Panc1 (cell line): ENCODE data around the gene CD151.

Experiments
- CTCF ChIP-seq: fragments of 450-650 bp; IDR thresholded peaks from 2 replicates; pipeline ENCODE4 v1.5.1; 2017; ENCODE audit warnings: mild to moderate bottlenecking
- POLR2AphosphoS5 ChIP-seq: IDR thresholded peaks from 2 replicates; pipeline ENCODE4 v1.6.1; 2012; ENCODE audit warnings: mild to moderate bottlenecking, low read depth, low read length, moderate library complexity
- REST ChIP-seq, 2 experiments: IDR thresholded peaks; 2 replicates each; pipeline ENCODE4 v1.6.1; 2011 to 2012; ENCODE audit warnings: low read depth in 2 of 2, control low read depth in 1 of 2, low read length in 1 of 2, mild to moderate bottlenecking in 1 of 2, moderate library complexity in 1 of 2; ENCODE audit not compliant: insufficient read depth in 1 of 2
- SIN3A ChIP-seq: IDR thresholded peaks from 2 replicates; pipeline ENCODE4 v1.6.1; 2012; ENCODE audit warnings: low read depth, mild to moderate bottlenecking, low read length, moderate library complexity, borderline replicate concordance; ENCODE audit not compliant: insufficient read depth
- TCF7L2 ChIP-seq: IDR thresholded peaks from 2 replicates; pipeline ENCODE4 v1.6.1; 2011; ENCODE audit warnings: mild to moderate bottlenecking, low read depth, low read length, inconsistent platforms

DNA sequence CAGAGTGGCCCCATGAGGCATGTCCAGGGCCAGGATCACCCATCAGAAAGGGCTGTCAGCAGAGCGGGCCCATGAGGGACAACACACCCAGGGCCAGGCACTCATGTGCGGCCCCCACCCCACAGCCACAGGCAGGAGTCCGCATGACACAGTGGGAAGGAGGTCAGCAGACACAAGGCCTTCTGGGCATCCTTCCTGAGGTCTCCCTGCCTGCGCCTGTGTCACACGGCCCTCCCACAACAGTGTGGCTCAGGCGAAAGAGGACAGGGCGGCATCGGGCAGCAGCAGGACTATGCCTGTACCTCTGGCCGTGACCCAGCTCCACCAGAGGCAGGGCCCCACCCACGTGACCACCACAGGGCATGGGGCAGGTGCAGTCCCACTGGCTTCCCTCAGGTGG lies 50.8 kb downstream of the CD151 start:
- TF ChIP-seq CTCF (no peak), SIN3A (no peak), REST (IDR thresholded peaks at IDR 0.05; ENCODE audit: insufficient read depth in 1 of 2, low read depth in 2 of 2, low read length in 1 of 2) (no peak), POLR2AphosphoS5 (no peak), TCF7L2 (no peak)
